GM18519 (cell line): ENCODE results near the gene CALCR.
"Not testable (repeated sequence)": the region's sequence is repeated elsewhere in the genome, so short reads cannot be mapped to it uniquely, and the experiment has no call there.

Source experiments
- ATAC-seq: cut with Tn5 transposase; IDR thresholded peaks from one replicate; pipeline ENCODE4 v1.9.1; 2021; ENCODE audit warnings: mild to moderate bottlenecking, moderate library complexity; ENCODE audit not compliant: unreplicated experiment, low FRiP score

The CALCR gene

GRCh38 chr7:93562936-93563335 lies 11.6 kb downstream of the CALCR start:
- ATAC-seq = no peak

GRCh38 chr7:93562106-93562505 lies 12.4 kb downstream of the CALCR start:
- ATAC-seq = no peak

GRCh38 chr7:93559639-93560491 lies 14.7 kb downstream of the CALCR start:
- ATAC-seq = no peak

- no peak for ATAC-seq
Measured at GRCh38 chr7:93558705-93559614, 15.6 kb downstream of the CALCR start.

- no peak for ATAC-seq
Measured at GRCh38 chr7:93551931-93552330, 22.6 kb downstream of the CALCR start.

- ATAC-seq = no peak
Measured at GRCh38 chr7:93551063-93551895, 23.2 kb downstream of the CALCR start.

- no peak for ATAC-seq
Measured at GRCh38 chr7:93547716-93548115, 26.8 kb downstream of the CALCR start.

- no peak for ATAC-seq
Measured at GRCh38 chr7:93544691-93545090, 29.8 kb downstream of the CALCR start.

- no peak for ATAC-seq
Measured at GRCh38 chr7:93538061-93538460, 36.5 kb downstream of the CALCR start.

GRCh38 chr7:93535616-93536015 lies 38.9 kb downstream of the CALCR start:
- ATAC-seq = no peak

GRCh38 chr7:93530701-93531100 lies 43.8 kb downstream of the CALCR start:
- ATAC-seq = no peak

- no peak for ATAC-seq
Measured at GRCh38 chr7:93516834-93517233, 57.7 kb downstream of the CALCR start.

- ATAC-seq = no peak
Measured at GRCh38 chr7:93515144-93515543, 59.4 kb downstream of the CALCR start.

- ATAC-seq = no peak
Measured at GRCh38 chr7:93509303-93509702, 65.2 kb downstream of the CALCR start.

- no peak for ATAC-seq
Measured at GRCh38 chr7:93503088-93503487, 71.4 kb downstream of the CALCR start.

- ATAC-seq = not testable (repeated sequence)
Measured at GRCh38 chr7:93491860-93492259, 82.7 kb downstream of the CALCR start.

- ATAC-seq = no peak
Measured at GRCh38 chr7:93476491-93477344, 97.8 kb downstream of the CALCR start.

GRCh38 chr7:93475811-93476210 lies 98.7 kb downstream of the CALCR start:
- no peak for ATAC-seq

GRCh38 chr7:93471456-93471855 lies 103.1 kb downstream of the CALCR start:
- ATAC-seq = no peak

- ATAC-seq = no peak
Measured at GRCh38 chr7:93463764-93464163, 110.8 kb downstream of the CALCR start.
